ENCODE measurements around the gene IL13RA2.

- no peak for TF ChIP-seq CTCF (IDR thresholded peaks at IDR 0.05)
- no peak for TF ChIP-seq EP300 (IDR thresholded peaks at IDR 0.05)
- TF ChIP-seq POLR2A (IDR thresholded peaks at IDR 0.05; ENCODE audit: low read depth) = no peak
- no peak for TF ChIP-seq POLR2AphosphoS5 (IDR thresholded peaks at IDR 0.05)
Observed at GRCh38 chrX:115011428-115011827, 6.0 kb downstream of the IL13RA2 start.
